ENCODE measurements around the gene KCNJ12.

DNA sequence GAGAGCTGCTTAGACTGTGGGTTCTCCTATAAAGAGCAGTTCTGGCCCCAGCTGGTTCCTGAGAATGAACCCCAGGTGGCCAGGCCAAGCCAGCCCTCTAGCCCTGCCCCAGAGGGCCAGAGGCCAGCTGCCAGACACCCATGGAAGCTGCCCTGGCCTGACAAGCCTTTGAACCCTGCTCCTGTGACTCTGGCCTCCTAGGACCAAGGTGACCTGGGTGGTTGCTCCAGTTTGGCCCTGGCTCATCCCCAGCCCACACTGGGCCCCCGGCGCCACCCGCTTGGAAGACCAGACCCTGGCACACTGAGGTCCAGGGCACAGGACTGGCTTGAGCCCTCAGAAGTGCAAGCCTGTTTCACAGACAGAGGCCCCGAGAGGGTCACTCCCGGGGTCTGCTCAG is 6.8 kb upstream of the KCNJ12 start:
- TF ChIP-seq POLR2A (IDR thresholded peaks at IDR 0.05): no peak
- TF ChIP-seq, protein P1, sequence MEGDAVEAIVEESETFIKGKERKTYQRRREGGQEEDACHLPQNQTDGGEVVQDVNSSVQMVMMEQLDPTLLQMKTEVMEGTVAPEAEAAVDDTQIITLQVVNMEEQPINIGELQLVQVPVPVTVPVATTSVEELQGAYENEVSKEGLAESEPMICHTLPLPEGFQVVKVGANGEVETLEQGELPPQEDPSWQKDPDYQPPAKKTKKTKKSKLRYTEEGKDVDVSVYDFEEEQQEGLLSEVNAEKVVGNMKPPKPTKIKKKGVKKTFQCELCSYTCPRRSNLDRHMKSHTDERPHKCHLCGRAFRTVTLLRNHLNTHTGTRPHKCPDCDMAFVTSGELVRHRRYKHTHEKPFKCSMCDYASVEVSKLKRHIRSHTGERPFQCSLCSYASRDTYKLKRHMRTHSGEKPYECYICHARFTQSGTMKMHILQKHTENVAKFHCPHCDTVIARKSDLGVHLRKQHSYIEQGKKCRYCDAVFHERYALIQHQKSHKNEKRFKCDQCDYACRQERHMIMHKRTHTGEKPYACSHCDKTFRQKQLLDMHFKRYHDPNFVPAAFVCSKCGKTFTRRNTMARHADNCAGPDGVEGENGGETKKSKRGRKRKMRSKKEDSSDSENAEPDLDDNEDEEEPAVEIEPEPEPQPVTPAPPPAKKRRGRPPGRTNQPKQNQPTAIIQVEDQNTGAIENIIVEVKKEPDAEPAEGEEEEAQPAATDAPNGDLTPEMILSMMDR (IDR thresholded peaks at IDR 0.05): no peak
